GM19468 (cell line): ENCODE results near the gene IL17C.

Source experiments
- ATAC-seq: cut with Tn5 transposase; IDR thresholded peaks from one replicate; pipeline ENCODE4 v1.9.1; 2021; ENCODE audit warnings: mild to moderate bottlenecking, moderate library complexity, moderate number of reproducible peaks; ENCODE audit not compliant: unreplicated experiment; ENCODE audit errors: extremely low read depth

Gene IL17C

GRCh38 chr16:88624977-88625576, 13.3 kb upstream of the IL17C start:
- ATAC-seq: no peak

- no peak for ATAC-seq
Observed at GRCh38 chr16:88626646-88627045, 11.7 kb upstream of the IL17C start.

- ATAC-seq: no peak
Observed at GRCh38 chr16:88627531-88628411, 10.6 kb upstream of the IL17C start.

GRCh38 chr16:88628512-88628974, 9.8 kb upstream of the IL17C start:
- ATAC-seq: no peak

- no peak for ATAC-seq
Observed at GRCh38 chr16:88629835-88630234, 8.5 kb upstream of the IL17C start.

GRCh38 chr16:88630433-88630832, 7.9 kb upstream of the IL17C start:
- ATAC-seq: no peak

- no peak for ATAC-seq
Observed at GRCh38 chr16:88630941-88631340, 7.4 kb upstream of the IL17C start.

- ATAC-seq: no peak
Observed at GRCh38 chr16:88631384-88631783, 7.0 kb upstream of the IL17C start.

- ATAC-seq: no peak
Observed at GRCh38 chr16:88631920-88632586, 6.3 kb upstream of the IL17C start.

- no peak for ATAC-seq
Observed at GRCh38 chr16:88632587-88632930, 5.8 kb upstream of the IL17C start.

GRCh38 chr16:88633684-88634140, 4.7 kb upstream of the IL17C start:
- ATAC-seq: peak; percentile 8

GRCh38 chr16:88634141-88634993, 4.0 kb upstream of the IL17C start:
- ATAC-seq: peak; percentile 13

- ATAC-seq: no peak
Observed at GRCh38 chr16:88634994-88635670, 3.2 kb upstream of the IL17C start.

GRCh38 chr16:88635671-88636319, 2.6 kb upstream of the IL17C start:
- no peak for ATAC-seq

- ATAC-seq: no peak
Observed at GRCh38 chr16:88636488-88637265, 1.7 kb upstream of the IL17C start.

GRCh38 chr16:88639231-88640038, 1.1 kb downstream of the IL17C start:
- no peak for ATAC-seq

GRCh38 chr16:88640039-88640495, 1.7 kb downstream of the IL17C start:
- ATAC-seq: no peak
